Activated CD4-positive, alpha-beta T cell treated with anti-CD3 and anti-CD28 coated beads for 36 hours (primary cell): ENCODE results near the gene KCNMA1. TPM values are rescaled to one million over a fixed set of nuclear protein-coding genes. Genes with fewer than 3 reads are reported as not detected.

Experiments used
- ATAC-seq: fragments of 200-7000 bp; cut with Tn5 transposase; one replicate; pipeline ENCODE4 v1.10.0; 2021; ENCODE audit warnings: mild to moderate bottlenecking, moderate library complexity
- CTCF ChIA-PET: fragments of 350-600 bp; sonication (Branson Sonifier 250); formaldehyde crosslinking; loops from one replicate; lab custom pipeline; 2021; ENCODE audit warnings: antibody characterized with exemption; lab: Charles Lee
- POLR2A ChIA-PET: fragments of 350-600 bp; sonication (Branson Sonifier 250); formaldehyde crosslinking; loops from one replicate; lab custom pipeline; 2021; ENCODE audit warnings: antibody characterized with exemption, inconsistent platforms; lab: Charles Lee
- DNase-seq: peaks from one replicate; pipeline ENCODE4 v3.0.0-alpha.2; 2020
- H3K27ac Mint-ChIP-seq: one replicate; pipeline ENCODE4 v1.8.0; 2021; ENCODE audit warnings: mixed read lengths
- H3K27me3 Mint-ChIP-seq: one replicate; pipeline ENCODE4 v1.8.0; 2021; ENCODE audit warnings: mixed read lengths
- H3K36me3 Mint-ChIP-seq: one replicate; pipeline ENCODE4 v1.8.0; 2021; ENCODE audit warnings: low read depth, mixed read lengths
- H3K4me1 Mint-ChIP-seq: one replicate; pipeline ENCODE4 v1.8.0; 2021; ENCODE audit warnings: mixed read lengths
- H3K4me3 Mint-ChIP-seq: one replicate; pipeline ENCODE4 v1.8.0; 2021; ENCODE audit warnings: mild to moderate bottlenecking, moderate library complexity, mixed read lengths
- H3K9me3 Mint-ChIP-seq: one replicate; pipeline ENCODE4 v1.8.0; 2021; ENCODE audit warnings: low read depth, mixed read lengths
- intact Hi-C, 2 experiments: fragments of 100-400 bp; cut with DNase I in 1 of 2; cut with micrococcal nuclease in 1 of 2; formaldehyde crosslinking; loops; one replicate each; pipeline versions ENCODE4 v1.14.2 to v1.15.1; 2022 to 2024; cut with DNase I, micrococcal nuclease
- total RNA-seq, 2 experiments: library from RNA; stranded (reverse); gene quantifications; one replicate each; pipeline ENCODE4 v1.2.3, GENCODE V29; 2021

KCNMA1 gene
- total RNA-seq, 2 experiments from 2014 or later, result 0.18 TPM; not detected in 1

DNA sequence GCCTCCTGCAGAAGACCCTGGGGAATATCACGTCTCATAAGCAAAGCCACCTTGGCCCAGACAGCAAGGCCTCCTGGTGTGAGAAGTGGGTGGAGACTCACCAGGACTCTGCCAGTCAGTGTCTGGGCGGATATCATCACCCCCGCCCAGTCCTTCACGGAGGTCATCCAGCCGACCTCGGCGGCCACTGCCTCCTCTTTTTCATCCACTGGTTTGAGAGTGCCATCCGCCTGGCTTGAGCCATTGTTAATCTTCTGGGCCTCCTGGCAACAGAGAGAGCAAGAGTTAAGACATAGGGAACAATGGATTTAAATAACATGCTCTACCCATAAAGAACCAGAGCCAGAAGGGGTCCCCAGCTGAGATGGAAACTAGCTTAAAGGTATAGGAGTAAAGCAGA is 233.8 kb downstream of the KCNMA1 start:
- POLR2A ChIA-PET, result no interaction called here
- no peak for ATAC-seq
- CTCF ChIA-PET, result no interaction called here
- no peak overlapping the region for H3K27ac Mint-ChIP-seq
- intact Hi-C loops, result no loop called here
- no peaks in the 10 kb centered on the region for H3K9me3 Mint-ChIP-seq
- no peak overlapping the region for H3K4me3 Mint-ChIP-seq
- H3K27me3 Mint-ChIP-seq, result peaks cover 8% of the 10 kb centered on the region
- no peaks in the 10 kb centered on the region for H3K36me3 Mint-ChIP-seq
- no peak for DNase-seq
- no peaks in the 10 kb centered on the region for H3K4me1 Mint-ChIP-seq

DNA sequence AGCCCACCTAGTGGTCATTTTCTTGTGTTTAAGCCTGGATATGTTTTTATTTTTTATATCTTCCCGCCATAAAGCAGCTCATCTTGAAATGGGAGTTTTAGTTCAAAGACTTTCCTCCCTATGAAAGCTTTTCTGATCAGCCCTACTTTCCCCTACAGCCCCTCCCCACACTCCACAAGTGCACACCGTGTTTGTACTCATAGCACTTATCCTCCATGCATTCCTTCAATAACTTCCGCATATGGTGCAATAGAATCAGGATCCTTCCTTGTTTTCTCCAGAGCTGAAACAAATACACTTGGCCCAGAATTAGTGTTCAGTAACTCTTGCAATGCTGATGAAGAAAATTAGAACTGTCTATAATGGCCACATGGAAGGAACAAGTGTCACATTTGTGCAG is 235.9 kb downstream of the KCNMA1 start:
- Mint-ChIP-seq H3K9me3 (no peaks in the 10 kb centered on the region), H3K27me3 (peaks cover 6% of the 10 kb centered on the region), H3K4me1 (no peaks in the 10 kb centered on the region), H3K4me3 (no peak overlapping the region), H3K27ac (no peak overlapping the region), H3K36me3 (no peaks in the 10 kb centered on the region)
- ATAC-seq (no peak), DNase-seq (no peak)
- ChIA-PET POLR2A (no interaction called here), CTCF (no interaction called here)
- intact Hi-C loops, result no loop called here

DNA sequence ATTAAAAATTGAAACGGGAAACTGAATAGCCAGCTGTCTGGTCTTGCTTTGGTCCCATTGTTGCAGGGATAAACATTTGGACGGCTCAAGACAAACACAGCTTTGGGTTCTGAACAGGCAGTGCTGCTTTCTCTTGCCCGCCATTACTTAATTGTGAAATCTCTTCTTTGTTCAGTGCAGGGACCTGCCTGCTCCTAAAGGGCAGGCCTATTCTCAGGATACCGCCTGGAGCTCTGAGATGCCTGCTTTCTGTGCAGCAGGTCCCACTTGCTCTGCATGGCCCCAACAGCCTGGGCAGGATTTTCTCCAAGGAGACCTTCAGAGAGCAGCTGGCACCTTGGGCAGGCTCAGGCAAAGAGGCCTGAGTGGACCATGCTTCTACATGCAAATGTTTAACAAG is 237.6 kb downstream of the KCNMA1 start:
- peaks cover 6% of the 10 kb centered on the region for H3K27me3 Mint-ChIP-seq
- no peaks in the 10 kb centered on the region for H3K9me3 Mint-ChIP-seq
- POLR2A ChIA-PET, result no interaction called here
- ATAC-seq (no peak), DNase-seq (no peak)
- CTCF ChIA-PET, result no interaction called here
- no peaks in the 10 kb centered on the region for H3K4me1 Mint-ChIP-seq
- no peaks in the 10 kb centered on the region for H3K36me3 Mint-ChIP-seq
- intact Hi-C loops, result no loop called here
- H3K27ac Mint-ChIP-seq, result no peak overlapping the region
- H3K4me3 Mint-ChIP-seq, result no peak overlapping the region

DNA sequence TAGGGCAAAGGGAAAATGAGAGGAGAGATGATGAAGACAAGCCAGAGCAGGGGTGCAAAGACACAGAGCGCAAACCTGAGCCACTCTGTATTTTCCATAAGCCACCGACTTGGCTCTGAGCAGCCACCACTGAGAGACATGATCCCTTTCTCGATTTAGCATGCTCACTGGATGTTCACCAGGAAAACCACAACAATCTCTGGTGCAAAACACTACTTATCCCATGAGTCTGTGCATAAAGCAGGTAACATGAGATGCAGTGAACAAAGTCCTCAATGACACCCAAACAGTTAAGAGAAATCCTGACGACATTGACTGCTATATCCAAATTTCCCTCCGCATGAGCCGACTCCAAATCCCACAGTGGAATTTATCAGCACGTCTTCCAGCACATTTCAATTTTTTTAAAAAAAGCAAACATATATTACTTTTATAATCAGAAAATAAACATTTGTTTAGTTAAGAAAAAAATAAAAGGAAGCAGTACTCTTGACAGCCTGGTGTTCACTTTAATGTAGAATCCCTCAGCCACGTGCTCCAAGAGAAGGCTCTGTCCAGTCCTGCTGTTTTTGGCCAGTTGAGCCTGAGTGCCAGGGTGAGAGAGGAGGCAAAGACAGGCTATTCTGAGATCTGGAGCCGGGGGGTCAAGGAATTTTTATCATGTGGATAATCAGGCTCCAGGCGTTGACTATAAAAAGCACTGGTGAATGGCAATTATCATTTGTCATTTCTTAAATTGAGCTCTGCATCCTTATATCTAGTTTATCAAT is 238.4 kb downstream of the KCNMA1 start:
- Mint-ChIP-seq H3K4me1 (no peaks in the 10 kb centered on the region), H3K27ac (no peak overlapping the region), H3K36me3 (no peaks in the 10 kb centered on the region), H3K9me3 (no peaks in the 10 kb centered on the region), H3K4me3 (no peak overlapping the region), H3K27me3 (peaks cover 6% of the 10 kb centered on the region)
- intact Hi-C loops, result loop anchor here in 1 of 2 experiments (10.0 kb wide), 1 partner anchor 224 kb away; no protein-coding TSS in a partner anchor
- ChIA-PET CTCF (no interaction called here), POLR2A (no interaction called here)
- ATAC-seq, result no peak
- no peak for DNase-seq

DNA sequence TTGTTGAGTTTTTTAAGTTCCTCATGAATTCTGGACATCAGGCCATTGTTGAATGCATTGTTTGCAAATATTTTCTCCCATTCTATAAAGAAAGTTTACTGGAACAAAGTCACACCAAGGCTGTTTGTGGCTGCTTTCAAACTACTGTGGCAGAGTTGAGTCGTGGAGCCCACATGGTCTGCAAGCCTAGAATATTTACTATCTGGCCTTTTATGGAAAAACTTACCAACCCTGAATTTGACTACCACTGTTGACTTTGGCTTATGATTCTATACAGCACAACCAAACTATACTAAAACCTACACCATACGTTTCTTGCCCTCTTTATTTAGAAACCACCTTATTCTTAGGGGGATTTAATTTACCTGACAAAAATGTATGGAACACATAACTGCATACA is 239.1 kb downstream of the KCNMA1 start:
- ChIA-PET CTCF (no interaction called here), POLR2A (no interaction called here)
- H3K9me3 Mint-ChIP-seq, result no peaks in the 10 kb centered on the region
- no peak overlapping the region for H3K27ac Mint-ChIP-seq
- ATAC-seq (no peak), DNase-seq (no peak)
- no peak overlapping the region for H3K4me3 Mint-ChIP-seq
- H3K36me3 Mint-ChIP-seq, result no peaks in the 10 kb centered on the region
- intact Hi-C loops, result loop anchor here in 1 of 2 experiments (10.0 kb wide), 1 partner anchor 224 kb away; no protein-coding TSS in a partner anchor
- peaks cover 6% of the 10 kb centered on the region for H3K27me3 Mint-ChIP-seq
- H3K4me1 Mint-ChIP-seq, result no peaks in the 10 kb centered on the region

DNA sequence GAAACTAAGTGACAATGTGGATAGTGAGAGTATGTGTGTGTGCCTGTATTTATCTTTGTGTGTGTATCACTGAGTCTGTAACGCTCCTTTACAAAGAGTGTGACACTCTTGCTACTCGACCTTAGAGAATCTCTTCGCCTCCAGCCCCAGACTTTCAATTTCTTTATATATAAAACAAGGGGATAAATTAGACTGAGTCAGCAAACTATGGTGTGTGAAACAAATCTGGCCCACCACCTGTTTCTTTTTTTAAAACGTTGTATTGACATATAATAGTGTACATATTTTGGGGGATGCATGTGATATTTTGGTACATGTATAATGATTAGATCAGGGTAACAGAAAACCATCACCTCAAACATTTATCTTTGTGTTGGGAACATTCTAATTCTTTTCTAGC is 240.5 kb downstream of the KCNMA1 start:
- DNase-seq, result no peak
- CTCF ChIA-PET, result no interaction called here
- H3K36me3 Mint-ChIP-seq, result no peaks in the 10 kb centered on the region

DNA sequence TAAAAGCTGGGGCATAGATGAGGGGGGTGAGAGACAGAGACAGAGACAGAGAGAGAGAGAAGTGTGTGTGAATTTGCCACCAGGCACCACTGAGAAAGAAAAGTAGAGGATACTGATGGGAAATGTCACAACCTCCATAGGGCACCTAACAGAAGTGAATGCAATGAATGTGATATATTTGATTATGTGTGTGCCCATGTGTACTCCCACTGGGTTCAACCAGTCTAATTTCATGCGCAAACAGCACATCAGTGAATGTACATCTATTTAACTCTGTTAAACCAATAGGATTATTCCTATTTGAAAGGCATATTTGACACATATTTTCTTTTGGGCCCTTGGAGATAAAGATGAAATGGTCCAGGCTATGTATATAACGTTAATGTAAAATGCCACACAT is 241.3 kb downstream of the KCNMA1 start:
- H3K27ac Mint-ChIP-seq, result no peak overlapping the region
- intact Hi-C loops, result loop anchor here in 1 of 2 experiments (10.0 kb wide), 1 partner anchor 221 kb away; no protein-coding TSS in a partner anchor
- DNase-seq (no peak), ATAC-seq (no peak)
- peaks cover 2% of the 10 kb centered on the region for H3K27me3 Mint-ChIP-seq
- H3K4me1 Mint-ChIP-seq, result no peaks in the 10 kb centered on the region
- H3K4me3 Mint-ChIP-seq, result no peak overlapping the region
- H3K36me3 Mint-ChIP-seq, result no peaks in the 10 kb centered on the region
- POLR2A ChIA-PET, result no interaction called here
- no peaks in the 10 kb centered on the region for H3K9me3 Mint-ChIP-seq
- CTCF ChIA-PET, result no interaction called here

More for the DNA sequence above, 240.5 kb downstream of the KCNMA1 start:
- Mint-ChIP-seq H3K9me3 (no peaks in the 10 kb centered on the region), H3K4me1 (no peaks in the 10 kb centered on the region), H3K27me3 (peaks cover 2% of the 10 kb centered on the region), H3K4me3 (no peak overlapping the region), H3K27ac (no peak overlapping the region)
- POLR2A ChIA-PET, result no interaction called here
- no peak for ATAC-seq
- intact Hi-C loops, result loop anchor here in 1 of 2 experiments (10.0 kb wide), 1 partner anchor 222 kb away; no protein-coding TSS in a partner anchor

DNA sequence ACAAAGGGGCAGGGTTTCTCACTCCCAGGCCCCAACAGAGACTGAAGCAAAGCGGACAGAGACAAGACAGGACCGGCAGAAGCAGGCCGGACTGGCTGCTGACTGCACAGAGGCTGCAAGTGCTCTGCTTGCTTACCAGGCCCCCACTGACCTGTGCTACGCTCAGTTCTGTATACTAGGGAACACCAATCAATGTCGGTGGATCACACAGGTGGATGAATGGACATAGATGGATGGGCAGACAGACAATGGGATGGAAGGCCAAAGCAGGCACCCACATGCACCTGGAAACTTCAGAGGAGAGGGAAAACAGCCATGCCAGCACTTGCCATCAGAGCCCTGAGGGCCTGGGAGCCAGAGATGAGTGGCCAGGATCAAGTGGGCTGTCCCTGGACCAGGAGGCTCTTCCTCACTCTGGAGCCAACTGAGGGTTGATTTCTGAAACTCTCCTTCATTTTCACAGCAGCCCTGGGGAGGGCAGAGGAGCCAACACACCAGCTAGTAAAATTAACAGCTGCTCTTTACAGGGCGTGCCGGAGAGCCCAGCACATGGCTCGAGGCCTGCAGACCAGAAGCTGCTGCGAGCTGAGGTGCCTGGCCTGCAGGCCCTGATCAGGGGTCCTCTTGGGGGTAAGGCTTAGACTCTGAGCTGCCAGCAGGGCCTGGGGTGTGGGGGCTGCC is 243.6 kb downstream of the KCNMA1 start:
- DNase-seq (no peak), ATAC-seq (no peak)
- no peaks in the 10 kb centered on the region for H3K9me3 Mint-ChIP-seq
- H3K27me3 Mint-ChIP-seq, result peaks cover 2% of the 10 kb centered on the region
- no peaks in the 10 kb centered on the region for H3K4me1 Mint-ChIP-seq
- POLR2A ChIA-PET, result no interaction called here
- H3K36me3 Mint-ChIP-seq, result no peaks in the 10 kb centered on the region
- H3K4me3 Mint-ChIP-seq, result no peak overlapping the region
- H3K27ac Mint-ChIP-seq, result no peak overlapping the region
- intact Hi-C loops, result loop anchor here in 1 of 2 experiments (10.0 kb wide), 1 partner anchor 219 kb away; no protein-coding TSS in a partner anchor
- CTCF ChIA-PET, result interaction anchor here (0.5 to 1.2 kb wide), 2 partner anchors 220 to 228 kb away, joined by 3 to 4 read pairs; no protein-coding TSS in a partner anchor

DNA sequence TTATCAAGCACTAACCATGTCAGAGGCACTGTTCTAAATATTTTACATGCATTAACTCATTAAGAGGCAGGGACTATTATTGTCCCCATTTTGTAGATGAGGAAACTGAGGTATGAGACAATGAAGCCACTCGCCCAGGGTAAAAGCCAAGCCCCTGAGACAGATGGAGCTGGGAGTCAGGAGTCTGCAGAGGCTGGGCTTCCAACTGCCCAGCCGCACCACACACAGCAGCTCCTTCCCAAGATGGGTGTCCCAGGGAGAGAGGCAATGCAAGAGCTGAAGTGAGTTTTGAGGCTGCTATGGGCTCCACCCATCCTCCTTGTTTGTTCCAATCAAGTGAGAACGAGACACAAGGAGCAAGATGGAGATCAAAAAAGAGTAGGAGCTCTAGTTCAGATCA is 244.2 kb downstream of the KCNMA1 start:
- H3K9me3 Mint-ChIP-seq, result no peaks in the 10 kb centered on the region
- no peak overlapping the region for H3K27ac Mint-ChIP-seq
- ATAC-seq (no peak), DNase-seq (no peak)
- H3K36me3 Mint-ChIP-seq, result no peaks in the 10 kb centered on the region
- no peaks in the 10 kb centered on the region for H3K27me3 Mint-ChIP-seq
- intact Hi-C loops, result loop anchor here in 1 of 2 experiments (10.0 kb wide), 1 partner anchor 219 kb away; no protein-coding TSS in a partner anchor
- no peaks in the 10 kb centered on the region for H3K4me1 Mint-ChIP-seq
- no peak overlapping the region for H3K4me3 Mint-ChIP-seq
- ChIA-PET POLR2A (no interaction called here), CTCF (interaction anchor here (1.2 kb wide), 1 partner anchor 219 kb away, joined by 3 read pairs; no protein-coding TSS in a partner anchor)

DNA sequence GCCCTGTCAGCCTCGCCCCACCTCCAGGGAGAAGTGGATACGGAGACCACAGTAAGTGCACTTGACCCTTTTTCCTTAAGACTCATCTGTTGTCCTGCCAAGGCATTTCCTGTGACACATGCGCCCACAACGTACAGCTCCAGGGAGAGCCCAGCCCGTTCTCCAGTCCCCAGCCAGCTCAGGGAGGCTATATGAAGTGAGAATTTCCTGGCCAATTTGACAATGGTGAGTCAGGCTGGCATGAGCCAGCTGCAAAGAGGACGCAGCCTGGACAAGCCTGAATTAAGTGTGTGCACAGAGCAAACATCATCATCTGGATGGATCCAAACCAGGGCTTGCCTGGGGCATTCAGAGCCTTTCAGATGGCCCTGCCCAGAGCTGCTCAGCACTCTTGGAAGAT is 244.8 kb downstream of the KCNMA1 start:
- no peaks in the 10 kb centered on the region for H3K4me1 Mint-ChIP-seq
- ATAC-seq (no peak), DNase-seq (no peak)
- H3K9me3 Mint-ChIP-seq, result no peaks in the 10 kb centered on the region
- no peak overlapping the region for H3K27ac Mint-ChIP-seq
- intact Hi-C loops, result loop anchor here (1.0 to 10.0 kb wide), 3 partner anchors 218 to 249 kb away; no protein-coding TSS in a partner anchor
- POLR2A ChIA-PET, result no interaction called here
- H3K27me3 Mint-ChIP-seq, result no peaks in the 10 kb centered on the region
- no peak overlapping the region for H3K4me3 Mint-ChIP-seq
- CTCF ChIA-PET, result interaction anchor here (1.2 kb wide), 1 partner anchor 219 kb away, joined by 3 read pairs; no protein-coding TSS in a partner anchor
- H3K36me3 Mint-ChIP-seq, result no peaks in the 10 kb centered on the region

DNA sequence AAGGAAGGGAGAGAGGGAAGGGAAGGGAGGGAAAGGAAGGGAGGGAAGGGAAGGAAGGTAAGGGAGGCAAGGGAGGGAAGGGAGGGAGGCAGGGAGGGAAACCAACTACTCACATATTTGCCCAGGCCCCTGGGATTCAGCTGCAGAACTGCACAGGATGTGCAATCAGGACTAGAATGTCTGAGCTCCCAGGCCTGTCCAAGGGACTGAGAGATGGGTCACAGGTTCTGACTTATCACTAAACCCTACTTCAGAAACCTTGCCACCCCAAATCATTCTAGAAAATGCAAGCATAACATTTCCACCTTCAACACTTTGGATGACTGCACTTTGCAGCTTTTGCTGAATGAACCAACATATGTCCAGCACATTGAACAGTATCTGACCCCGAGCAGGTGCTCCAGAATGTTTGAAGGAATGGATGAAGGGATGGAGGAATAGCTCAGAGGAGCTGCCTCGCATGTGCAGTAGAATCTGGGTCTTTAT is 245.3 kb downstream of the KCNMA1 start:
- Mint-ChIP-seq H3K36me3 (no peaks in the 10 kb centered on the region), H3K27me3 (no peaks in the 10 kb centered on the region), H3K4me3 (no peak overlapping the region), H3K9me3 (no peaks in the 10 kb centered on the region), H3K27ac (no peak overlapping the region), H3K4me1 (no peaks in the 10 kb centered on the region)
- DNase-seq (no peak), ATAC-seq (no peak)
- ChIA-PET POLR2A (no interaction called here), CTCF (no interaction called here)
- intact Hi-C loops, result loop anchor here (1.0 to 10.0 kb wide), 3 partner anchors 217 to 250 kb away; no protein-coding TSS in a partner anchor
